Progenitor cell of endocrine pancreas (in vitro differentiated cells): ENCODE measurements around the gene IL20RB. TPM values are rescaled to one million over a fixed set of nuclear protein-coding genes. Genes with fewer than 3 reads are reported as not detected.

ENCODE experiments used
- DNase-seq: peaks from one replicate; pipeline ENCODE4 v3.0.0; 2021; ENCODE audit warnings: low spot score; ENCODE audit not compliant: unreplicated experiment
- H3K27ac Mint-ChIP-seq: 2 replicates; pipeline ENCODE4 v1.8.0; 2021; ENCODE audit warnings: mild to moderate bottlenecking, moderate library complexity, mixed read lengths
- H3K27me3 Mint-ChIP-seq: 2 replicates; pipeline ENCODE4 v1.8.0; 2021; ENCODE audit warnings: mixed read lengths
- H3K36me3 Mint-ChIP-seq: 2 replicates; pipeline ENCODE4 v1.8.0; 2022; ENCODE audit warnings: mixed read lengths; ENCODE audit not compliant: insufficient read depth
- H3K4me1 Mint-ChIP-seq: 2 replicates; pipeline ENCODE4 v1.8.0; 2021; ENCODE audit warnings: low read depth, mixed read lengths
- H3K4me3 Mint-ChIP-seq: 2 replicates; pipeline ENCODE4 v1.8.0; 2021; ENCODE audit warnings: low read depth, mild to moderate bottlenecking, moderate library complexity, mixed read lengths
- H3K9me3 Mint-ChIP-seq: 2 replicates; pipeline ENCODE4 v1.8.0; 2021; ENCODE audit warnings: low read depth, mixed read lengths
- CTCF ChIP-seq: fragments of 200-600 bp; sonication (generic); IDR thresholded peaks from one replicate; pipeline ENCODE4 v1.5.0; 2021; ENCODE audit warnings: antibody characterized with exemption, mild to moderate bottlenecking; ENCODE audit not compliant: unreplicated experiment
- total RNA-seq: library from RNA; stranded (reverse); gene quantifications from 2 replicates; pipeline ENCODE4 v1.2.1, GENCODE V29; 2021

The IL20RB gene
- total RNA-seq, 1 donor from 2014 or later = 1.7 TPM

GRCh38 chr3:136937175-136937574, 20.6 kb upstream of the IL20RB start:
- Mint-ChIP-seq H3K4me3 (no peak overlapping the region), H3K27me3 (no peaks in the 10 kb centered on the region), H3K9me3 (peaks cover 19% of the 10 kb centered on the region), H3K27ac (no peak overlapping the region), H3K36me3 (peaks cover 29% of the 10 kb centered on the region), H3K4me1 (no peaks in the 10 kb centered on the region)
- TF ChIP-seq CTCF = no peak
- no peak for DNase-seq

- TF ChIP-seq CTCF = no peak
- Mint-ChIP-seq H3K27ac (no peak overlapping the region), H3K36me3 (peaks cover 29% of the 10 kb centered on the region), H3K9me3 (peaks cover 19% of the 10 kb centered on the region), H3K4me1 (peaks cover 4% of the 10 kb centered on the region), H3K4me3 (no peak overlapping the region), H3K27me3 (no peaks in the 10 kb centered on the region)
- no peak for DNase-seq
Measured at GRCh38 chr3:136937851-136938250, 19.9 kb upstream of the IL20RB start.

- no peak overlapping the region for H3K4me3 Mint-ChIP-seq
- no peak for DNase-seq
- no peaks in the 10 kb centered on the region for H3K27me3 Mint-ChIP-seq
- H3K9me3 Mint-ChIP-seq = peaks cover 19% of the 10 kb centered on the region
- H3K27ac Mint-ChIP-seq = no peak overlapping the region
- peaks cover 28% of the 10 kb centered on the region for H3K36me3 Mint-ChIP-seq
- peaks cover 4% of the 10 kb centered on the region for H3K4me1 Mint-ChIP-seq
- TF ChIP-seq CTCF = no peak
Measured at GRCh38 chr3:136938334-136938733, 19.4 kb upstream of the IL20RB start.

- H3K27me3 Mint-ChIP-seq = no peaks in the 10 kb centered on the region
- H3K36me3 Mint-ChIP-seq = peaks cover 22% of the 10 kb centered on the region
- no peak overlapping the region for H3K4me3 Mint-ChIP-seq
- H3K4me1 Mint-ChIP-seq = peaks cover 4% of the 10 kb centered on the region
- no peak overlapping the region for H3K27ac Mint-ChIP-seq
- no peak for TF ChIP-seq CTCF
- no peak for DNase-seq
- peaks cover 19% of the 10 kb centered on the region for H3K9me3 Mint-ChIP-seq
Measured at GRCh38 chr3:136939489-136939888, 18.3 kb upstream of the IL20RB start.

- no peak for TF ChIP-seq CTCF
- Mint-ChIP-seq H3K4me1 (peaks cover 7% of the 10 kb centered on the region), H3K27me3 (no peaks in the 10 kb centered on the region), H3K36me3 (peaks cover 14% of the 10 kb centered on the region), H3K27ac (no peak overlapping the region), H3K9me3 (peaks cover 4% of the 10 kb centered on the region), H3K4me3 (no peak overlapping the region)
- DNase-seq = no peak
Measured at GRCh38 chr3:136942803-136943202, 15.0 kb upstream of the IL20RB start.

GRCh38 chr3:136943436-136943835, 14.3 kb upstream of the IL20RB start:
- Mint-ChIP-seq H3K36me3 (peaks cover 15% of the 10 kb centered on the region), H3K4me3 (no peak overlapping the region), H3K27ac (no peak overlapping the region), H3K9me3 (peaks cover 3% of the 10 kb centered on the region), H3K4me1 (peaks cover 8% of the 10 kb centered on the region), H3K27me3 (no peaks in the 10 kb centered on the region)
- no peak for TF ChIP-seq CTCF
- no peak for DNase-seq
